PC-3 (cell line): ENCODE measurements around the gene DMRT3.

Source experiments
- CTCF ChIP-seq: fragments of 300-600 bp; sonication (generic); conservative IDR thresholded peaks from 2 replicates; pipeline ENCODE4 v1.5.1; 2017; ENCODE audit warnings: antibody characterized with exemption, low read depth, mild to moderate bottlenecking, low read length
- EZH2 ChIP-seq: fragments of 300-600 bp; sonication (generic); IDR thresholded peaks from one replicate; pipeline ENCODE4 v1.6.1; 2017; ENCODE audit warnings: antibody characterized with exemption, mild to moderate bottlenecking, low read length; ENCODE audit not compliant: unreplicated experiment

GRCh38 chr9:950139-950538, 26.3 kb upstream of the DMRT3 start:
- TF ChIP-seq EZH2 (no peak), CTCF (no peak)
